Lung (tissue), 12 donors: ENCODE results near the gene PTGES3. TPM values are rescaled to one million over a fixed set of nuclear protein-coding genes. Genes with fewer than 3 reads are reported as not detected.

Source experiments
- ATAC-seq: fragments of 200-7000 bp; cut with Tn5 transposase; one replicate; pipeline ENCODE4 v1.9.1; 2020; ENCODE audit warnings: moderate number of reproducible peaks; ENCODE audit not compliant: insufficient read depth, low FRiP score
- DNase-seq, 3 donors: peaks; one replicate each; pipeline ENCODE4 v3.0.0-alpha.2; 2013 to 2017
- H3K27ac ChIP-seq, 2 donors: one replicate each; pipeline ENCODE4 v1.5.1; 2013; ENCODE audit warnings: mild to moderate bottlenecking in 2 of 2, moderate library complexity in 2 of 2, control low read depth in 1 of 2, inconsistent platforms in 1 of 2, low read depth in 1 of 2, low read length in 1 of 2
- H3K27me3 ChIP-seq, 3 donors: one replicate each; pipeline ENCODE4 v1.5.1; 2013; ENCODE audit warnings: low read length in 2 of 3; ENCODE audit not compliant: control insufficient read depth in 3 of 3, insufficient read depth in 3 of 3
- H3K36me3 ChIP-seq, 4 donors: one replicate each; pipeline ENCODE4 v1.5.1; 2013; ENCODE audit warnings: low read length in 4 of 4, mild to moderate bottlenecking in 1 of 4, moderate library complexity in 1 of 4; ENCODE audit not compliant: control insufficient read depth in 4 of 4, insufficient read depth in 4 of 4
- H3K4me1 ChIP-seq, 5 donors: one replicate each; pipeline ENCODE4 v1.5.1; 2013; ENCODE audit warnings: low read length in 5 of 5, mild to moderate bottlenecking in 2 of 5, moderate library complexity in 1 of 5; ENCODE audit not compliant: control insufficient read depth in 5 of 5, insufficient read depth in 5 of 5
- H3K4me3 ChIP-seq: one replicate; pipeline ENCODE4 v1.5.1; 2013; ENCODE audit warnings: mild to moderate bottlenecking, control low read depth, moderate library complexity
- H3K9ac ChIP-seq, 2 donors: one replicate each; pipeline ENCODE4 v1.5.1; 2013; ENCODE audit warnings: low read length in 2 of 2, control low read depth in 1 of 2; ENCODE audit not compliant: insufficient read depth in 1 of 2
- H3K9me3 ChIP-seq, 4 donors: one replicate each; pipeline ENCODE4 v1.5.1; 2013; ENCODE audit warnings: low read length in 3 of 4, mild to moderate bottlenecking in 1 of 4, moderate library complexity in 1 of 4; ENCODE audit not compliant: control insufficient read depth in 4 of 4, insufficient read depth in 3 of 4
- CTCF ChIP-seq: IDR thresholded peaks from 2 replicates; pipeline ENCODE4 v1.5.1; 2012; ENCODE audit warnings: mild to moderate bottlenecking; ENCODE audit errors: control extremely low read depth, extremely low read depth
- WGBS, 2 donors: extraction: QIAGEN DNeasy Blood & Tissue Kit; methylation state at CpG; one replicate each; pipeline ENCODE4 v1.1.7; 2013; 5-methylcytosine and 5-hydroxymethylcytosine counted together
- polyA plus RNA-seq, 2 donors: library from polyadenylated mRNA; stranded (reverse); fragments of 200-250 nt; gene quantifications; one replicate each; pipeline ENCODE4 v1.2.1, GENCODE V29; 2013
- total RNA-seq, 2 donors: library from RNA; depleted of rRNA in 1 of 2; stranded (reverse); fragments of >200 nt in 1 of 2; gene quantifications; one replicate each; pipeline ENCODE4 v1.2.1, GENCODE V29; 2014 to 2021
- donor health status: control.
- donor health status: control.
- donor health status: Bipolar disorder and iron deficiency.
- donor health status: healthy.
- donor health status: DM: yes; HTN: yes; CAD: no.

PTGES3 gene
- total and polyA plus RNA-seq, 4 donors, result 88.6 to 180 (median 152) TPM

- DNase-seq (no peak), ATAC-seq (no peak)
- Histone ChIP-seq H3K4me3 (no peak overlapping the region), H3K4me1 (peaks cover 0 to 20% (median 10%) of the 10 kb centered on the region in 5 donors), H3K27me3 (no peaks in the 10 kb centered on the region), H3K36me3 (peaks cover 7 to 13% (median 9%) of the 10 kb centered on the region in 4 donors), H3K9me3 (no peaks in the 10 kb centered on the region), H3K27ac (peak overlapping the region in 1 of 2 donors; percentile 83), H3K9ac (peak overlapping the region in 1 of 2 donors; percentile 62)
- TF ChIP-seq CTCF, result no peak
- 24 to 42% methylated on average over 8 of the region's 8 CpGs for WGBS, 2 donors
Observed at GRCh38 chr12:56684745-56685359, 3.2 kb downstream of the PTGES3 start.

GRCh38 chr12:56682323-56682722 is 5.8 kb downstream of the PTGES3 start:
- Histone ChIP-seq H3K4me3 (no peak overlapping the region), H3K9me3 (no peaks in the 10 kb centered on the region), H3K27ac (no peak overlapping the region), H3K9ac (no peak overlapping the region), H3K27me3 (no peaks in the 10 kb centered on the region), H3K36me3 (peaks cover 5 to 15% (median 8%) of the 10 kb centered on the region in 4 donors), H3K4me1 (peaks cover 0 to 15% (median 6%) of the 10 kb centered on the region in 5 donors)
- DNase-seq, result no peak
- WGBS, 2 donors, result 93% methylated on average over 6 of the region's 6 CpGs
- no peak for TF ChIP-seq CTCF
- ATAC-seq, result no peak

GRCh38 chr12:56679883-56680575 is 8.1 kb downstream of the PTGES3 start:
- no peak overlapping the region for H3K4me3 ChIP-seq
- no peak for DNase-seq
- no peaks in the 10 kb centered on the region for H3K27me3 ChIP-seq
- WGBS, 2 donors, result 89 to 90% methylated on average over 13 of the region's 13 CpGs
- peaks cover 0 to 15% (median 6%) of the 10 kb centered on the region in 5 donors for H3K4me1 ChIP-seq
- no peak for TF ChIP-seq CTCF
- H3K9me3 ChIP-seq, result no peaks in the 10 kb centered on the region
- peaks cover 4 to 18% (median 8%) of the 10 kb centered on the region in 4 donors for H3K36me3 ChIP-seq
- H3K27ac ChIP-seq, result no peak overlapping the region
- no peak for ATAC-seq
- H3K9ac ChIP-seq, result no peak overlapping the region
